NCI-H2227 (cell line): ENCODE measurements around the gene DOCK8.
"Not testable (repeated sequence)": the region's sequence is repeated elsewhere in the genome, so short reads cannot be mapped to it uniquely, and the experiment has no call there.

ENCODE experiments used
- DNase-seq: peaks from one replicate; lab custom pipeline; 2025; ENCODE audit not compliant: unreplicated experiment; lab: John Stamatoyannopoulos, UW

The DOCK8 gene

DNA sequence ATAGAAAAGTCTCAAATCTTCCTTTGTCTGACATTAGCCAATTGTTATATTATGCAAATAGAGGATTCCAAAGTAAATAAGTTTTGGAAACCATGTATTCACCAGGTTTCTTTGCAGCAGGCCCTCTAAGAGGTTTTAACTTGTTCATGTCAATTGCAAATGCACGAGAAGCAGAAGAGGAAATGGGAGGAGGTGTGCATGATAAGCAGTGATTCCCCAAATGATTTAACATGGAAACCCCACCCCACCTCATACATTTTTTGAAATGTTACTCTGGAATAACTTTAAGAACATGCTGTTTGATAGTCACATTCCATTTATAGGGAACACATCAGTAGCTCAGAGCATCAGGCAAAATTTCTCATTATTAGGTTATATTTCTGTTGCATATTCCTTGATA, 190.7 kb downstream of the DOCK8 start:
- no peak for DNase-seq

DNA sequence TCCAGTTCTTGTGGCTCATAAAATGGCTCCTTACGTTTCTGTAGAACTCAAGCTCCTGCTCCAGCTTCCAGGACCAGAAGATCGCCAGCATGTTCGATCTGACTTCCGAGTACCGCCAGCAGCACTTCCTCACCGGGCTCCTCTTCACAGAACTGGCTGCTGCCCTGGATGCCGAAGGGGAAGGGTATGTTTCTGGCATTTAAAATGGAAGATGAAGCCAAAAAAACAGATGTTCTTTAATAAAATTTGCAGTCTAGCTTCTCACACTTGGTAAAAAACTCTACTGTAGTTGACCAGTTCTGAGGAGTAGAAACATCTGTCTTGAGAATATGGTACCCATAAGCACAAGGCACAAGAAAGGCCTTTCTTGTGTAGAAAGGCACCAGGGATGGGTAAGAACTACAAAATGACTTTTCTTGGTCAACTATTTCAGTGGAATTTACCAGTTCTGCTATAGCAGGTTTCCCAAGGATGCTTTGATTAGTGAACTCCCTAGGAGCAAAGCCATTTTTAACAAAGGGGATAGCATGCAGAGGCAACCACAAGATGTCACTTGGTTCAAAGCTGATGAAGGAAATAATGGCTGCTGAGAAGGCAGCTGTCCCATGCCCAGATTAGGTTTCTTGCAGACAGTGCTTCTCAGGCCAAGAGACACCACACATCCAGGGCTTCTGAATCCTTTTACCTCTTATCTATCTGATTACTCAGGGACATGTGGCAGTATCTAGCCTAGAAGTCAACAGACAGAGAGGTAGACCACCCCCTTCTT, 192.4 kb downstream of the DOCK8 start:
- no peak for DNase-seq

DNA sequence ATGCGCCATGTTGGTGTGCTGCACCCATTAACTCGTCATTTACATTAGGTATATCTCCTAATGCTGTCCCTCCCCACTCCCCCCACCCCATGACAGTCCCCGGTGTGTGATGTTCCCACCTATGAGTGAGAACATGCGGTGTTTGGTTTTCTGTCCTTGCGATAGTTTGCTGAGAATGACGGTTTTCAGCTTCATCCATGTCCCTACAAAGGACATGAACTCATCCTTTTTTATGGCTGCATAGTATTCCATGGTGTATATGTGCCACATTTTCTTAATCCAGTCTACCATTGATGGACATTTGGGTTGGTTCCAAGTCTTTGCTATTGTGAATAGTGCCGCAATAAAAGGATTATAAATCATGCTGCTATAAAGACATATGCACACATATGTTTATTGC, 195.0 kb downstream of the DOCK8 start:
- not testable (repeated sequence) for DNase-seq

DNA sequence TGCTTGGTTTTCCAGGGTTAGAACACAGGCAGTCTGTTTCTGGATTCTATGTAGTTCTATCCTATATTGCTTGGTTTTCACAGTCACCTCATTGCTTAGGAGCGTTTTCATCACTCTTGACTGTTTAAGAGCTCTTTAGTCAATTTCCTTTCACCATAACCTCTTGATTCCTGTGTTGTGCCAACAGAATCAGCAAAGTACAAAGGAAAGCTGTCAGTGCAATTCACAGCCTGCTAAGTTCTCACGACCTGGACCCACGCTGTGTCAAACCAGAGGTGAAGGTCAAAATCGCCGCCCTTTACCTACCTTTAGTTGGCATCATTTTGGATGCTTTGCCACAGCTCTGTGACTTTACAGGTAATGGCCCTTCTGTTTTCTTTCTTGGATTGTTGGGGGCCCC, 199.9 kb downstream of the DOCK8 start:
- DNase-seq: no peak

DNA sequence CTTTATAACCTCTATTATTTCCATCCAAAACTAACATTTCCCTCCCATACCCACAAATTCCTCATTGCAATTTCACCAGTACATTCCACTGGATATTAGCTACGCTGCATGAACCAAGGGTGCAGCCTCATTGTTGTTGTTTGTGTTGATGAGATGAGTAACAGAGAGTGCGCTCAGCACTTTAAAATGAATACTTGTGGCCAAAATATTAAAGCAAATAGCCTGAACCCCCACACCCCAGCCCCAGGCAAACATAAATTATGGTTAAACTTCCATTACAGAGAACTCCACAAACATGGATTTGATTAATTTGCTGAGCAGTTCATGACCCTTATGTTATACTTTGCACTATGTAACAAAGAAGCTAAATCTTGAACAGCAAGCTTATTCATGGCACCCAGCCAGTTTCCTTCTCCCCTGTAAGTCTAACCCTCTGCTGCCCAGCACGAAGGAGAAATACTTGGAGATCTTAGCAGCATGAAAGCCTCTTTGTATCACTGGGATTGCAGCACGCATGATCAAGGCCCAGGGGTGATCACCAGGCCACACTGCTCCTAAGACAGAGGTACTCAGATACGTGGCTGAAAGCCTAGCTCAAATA, 205.0 kb downstream of the DOCK8 start:
- no peak for DNase-seq

DNA sequence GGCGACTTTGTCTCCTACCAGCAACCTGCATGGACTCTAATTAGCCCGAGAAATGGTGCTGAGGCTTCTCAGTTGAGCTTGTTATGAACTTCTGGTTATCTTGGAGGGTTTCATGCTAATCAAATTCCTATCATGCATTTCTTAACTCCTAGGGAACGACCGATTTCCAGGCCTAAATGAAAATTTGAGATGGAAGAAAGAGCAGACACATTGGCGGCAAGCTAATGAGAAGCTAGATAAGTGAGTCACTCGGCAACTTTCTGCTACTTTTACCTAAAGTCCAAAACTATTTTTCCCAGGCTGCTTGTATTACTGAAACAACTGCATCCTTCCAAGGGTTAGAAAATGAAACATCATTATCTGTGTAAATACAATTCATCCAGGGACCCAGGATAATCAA, 207.2 kb downstream of the DOCK8 start:
- no peak for DNase-seq

GRCh38 chr9:426264-426663, 211.6 kb downstream of the DOCK8 start:
- no peak for DNase-seq

DNA sequence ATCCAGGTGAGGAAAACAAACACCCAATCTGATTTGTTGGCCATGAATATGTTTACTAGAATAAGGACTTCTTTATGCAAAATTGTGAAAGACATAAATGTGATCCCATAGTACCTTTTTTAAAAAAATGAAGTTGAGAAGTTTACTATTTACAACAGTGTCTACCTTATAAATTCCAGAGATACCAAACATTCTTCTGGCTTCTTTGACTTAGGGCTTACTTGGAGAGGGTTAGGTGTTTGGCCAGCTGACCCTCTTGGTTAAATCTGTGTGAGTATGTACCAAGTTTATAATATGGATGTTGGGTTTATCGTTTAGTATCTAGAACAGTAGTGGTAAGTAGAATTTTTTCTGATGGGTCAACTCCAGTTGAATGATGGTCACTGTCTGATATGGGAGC, 212.3 kb downstream of the DOCK8 start:
- no peak for DNase-seq

GRCh38 chr9:431701-432100, 217.0 kb downstream of the DOCK8 start:
- DNase-seq: no peak

DNA sequence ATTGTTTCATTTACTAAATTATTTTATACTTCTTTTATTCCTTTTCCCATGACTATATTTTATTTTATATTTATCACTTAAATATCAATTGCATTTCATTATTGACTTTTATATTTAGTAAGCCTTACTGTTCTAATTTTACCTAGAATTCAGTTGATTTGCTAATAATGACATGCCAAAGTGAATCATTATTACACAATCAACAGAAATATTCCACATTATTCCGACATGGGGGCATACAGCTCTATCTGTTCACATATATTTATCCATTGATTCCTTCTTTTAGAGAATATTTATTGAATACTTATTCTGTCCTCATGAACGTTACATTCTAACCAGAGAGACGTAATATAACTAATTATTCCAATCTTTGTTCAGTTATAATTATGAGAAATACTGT, 221.8 kb downstream of the DOCK8 start:
- DNase-seq: no peak

DNA sequence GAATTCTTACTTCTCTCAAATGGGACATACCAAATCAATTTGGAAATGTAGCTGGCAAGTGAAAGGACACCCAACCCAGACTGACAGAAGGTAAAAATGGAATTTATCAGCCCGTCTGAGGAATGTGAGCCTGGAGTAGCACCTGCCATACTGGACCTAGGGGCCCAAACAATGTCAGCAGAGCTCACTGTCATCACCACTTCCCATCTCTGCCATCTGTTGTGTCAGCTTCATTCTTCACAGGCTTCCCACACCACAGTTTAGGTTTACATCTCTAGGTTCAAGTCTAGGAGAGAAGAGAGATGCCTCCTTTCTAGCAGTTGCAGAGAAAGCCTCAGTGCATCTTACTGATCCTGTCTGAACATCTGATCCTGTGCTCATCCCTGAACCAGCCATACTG, 222.4 kb downstream of the DOCK8 start:
- DNase-seq: no peak

GRCh38 chr9:437574-438001, 222.9 kb downstream of the DOCK8 start:
- DNase-seq: no peak

DNA sequence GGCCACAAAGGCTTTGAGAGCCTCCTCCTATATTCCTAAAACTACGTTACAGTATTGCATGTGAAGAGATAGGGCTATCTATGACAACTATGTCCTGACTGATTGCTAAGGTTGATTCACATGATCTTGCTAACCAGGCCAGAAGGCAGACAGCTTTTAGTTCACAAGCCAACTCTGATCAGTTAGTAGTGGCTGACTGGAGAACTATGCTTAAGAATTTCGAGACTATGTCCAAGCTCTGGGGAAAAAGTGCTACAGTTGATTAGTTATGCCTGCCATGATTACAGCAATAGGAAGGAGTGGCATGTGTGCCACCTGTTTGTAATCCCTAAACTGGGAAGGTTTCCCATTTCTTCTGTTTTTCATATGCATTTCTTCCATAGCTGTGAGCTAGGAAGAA, 223.4 kb downstream of the DOCK8 start:
- DNase-seq: no peak

GRCh38 chr9:438961-439768, 224.5 kb downstream of the DOCK8 start:
- no peak for DNase-seq

DNA sequence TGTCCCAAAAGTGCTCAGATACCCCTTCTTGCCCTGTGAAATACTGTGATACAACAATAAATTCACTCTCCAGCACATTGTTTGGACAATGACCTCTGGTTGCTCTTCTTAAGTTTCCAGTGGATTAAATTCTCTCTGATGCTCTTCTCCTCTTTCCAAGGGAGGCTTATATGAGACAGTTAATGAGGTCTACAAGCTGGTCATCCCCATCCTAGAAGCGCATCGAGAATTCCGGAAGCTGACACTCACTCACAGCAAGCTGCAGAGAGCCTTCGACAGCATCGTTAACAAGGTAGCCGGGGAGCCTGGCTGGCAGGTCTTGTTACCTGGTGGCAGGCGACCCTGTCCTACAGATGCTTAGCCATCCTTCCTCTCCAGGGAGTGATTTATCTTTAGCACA, 226.5 kb downstream of the DOCK8 start:
- DNase-seq: no peak

GRCh38 chr9:444528-444927, 229.9 kb downstream of the DOCK8 start:
- DNase-seq: no peak

DNA sequence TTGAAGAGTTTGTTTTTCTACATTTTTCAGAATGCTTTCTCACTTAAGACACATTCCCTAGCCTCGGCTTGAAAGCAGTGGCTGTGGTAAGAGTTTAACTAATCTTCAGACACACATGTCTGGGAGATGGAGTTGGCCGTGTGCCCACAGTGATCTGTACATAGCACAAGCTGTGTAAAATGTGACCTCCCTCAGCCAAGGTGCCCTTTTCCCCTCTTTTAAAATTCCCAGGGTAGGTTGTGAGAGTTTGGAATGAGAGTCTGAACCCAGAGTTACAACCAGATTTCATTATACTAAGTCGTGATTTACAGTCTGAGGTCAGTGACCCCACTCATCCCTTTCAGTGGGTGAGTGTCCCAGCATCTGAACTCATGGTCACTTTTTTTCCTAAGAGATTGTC, 230.4 kb downstream of the DOCK8 start:
- no peak for DNase-seq

DNA sequence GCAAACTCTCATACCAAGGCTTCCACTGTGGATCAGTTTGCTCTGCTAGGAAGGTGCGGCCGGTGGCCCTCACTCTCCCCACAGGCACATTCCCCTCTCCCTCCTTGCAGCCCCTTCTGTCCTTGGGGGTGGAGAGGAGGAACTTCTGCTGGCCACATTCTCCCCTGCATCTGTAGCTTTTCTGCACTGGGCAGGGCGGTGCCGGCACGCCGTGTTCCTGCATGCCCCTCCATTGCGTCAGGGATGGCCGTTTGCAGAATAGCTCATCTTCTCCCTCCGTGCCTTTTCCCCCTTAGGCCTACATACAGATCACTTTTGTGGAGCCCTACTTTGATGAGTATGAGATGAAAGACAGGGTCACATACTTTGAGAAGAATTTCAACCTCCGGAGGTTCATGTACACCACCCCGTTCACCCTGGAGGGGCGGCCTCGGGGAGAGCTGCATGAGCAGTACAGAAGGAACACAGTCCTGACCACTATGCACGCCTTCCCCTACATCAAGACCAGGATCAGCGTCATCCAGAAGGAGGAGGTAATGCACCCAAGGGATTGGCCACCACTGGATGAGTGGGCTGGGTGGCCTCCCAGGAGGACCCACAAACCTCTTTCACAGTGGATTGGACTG, 231.5 kb downstream of the DOCK8 start:
- no peak for DNase-seq

- no peak for DNase-seq
Measured at GRCh38 chr9:447230-448025, 232.8 kb downstream of the DOCK8 start.

DNA sequence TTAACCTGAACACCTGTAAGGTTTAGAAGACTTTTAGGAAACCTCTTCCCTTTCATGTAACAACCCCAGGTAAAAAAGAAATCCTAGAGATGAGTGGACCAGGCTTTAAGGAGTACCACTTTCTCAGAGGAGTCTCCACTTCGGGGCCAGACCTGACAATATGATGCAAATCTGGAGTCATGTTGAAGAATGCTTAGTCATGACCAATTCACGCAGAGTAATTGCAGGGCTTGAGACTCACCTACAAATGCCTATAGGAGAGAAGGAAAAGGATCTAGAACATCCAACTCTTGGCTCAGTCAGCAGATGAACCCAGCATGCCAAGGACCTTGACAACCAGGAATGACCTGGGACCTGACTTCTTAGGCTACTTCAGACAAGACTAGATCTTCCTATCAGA, 235.4 kb downstream of the DOCK8 start:
- DNase-seq: no peak

DNA sequence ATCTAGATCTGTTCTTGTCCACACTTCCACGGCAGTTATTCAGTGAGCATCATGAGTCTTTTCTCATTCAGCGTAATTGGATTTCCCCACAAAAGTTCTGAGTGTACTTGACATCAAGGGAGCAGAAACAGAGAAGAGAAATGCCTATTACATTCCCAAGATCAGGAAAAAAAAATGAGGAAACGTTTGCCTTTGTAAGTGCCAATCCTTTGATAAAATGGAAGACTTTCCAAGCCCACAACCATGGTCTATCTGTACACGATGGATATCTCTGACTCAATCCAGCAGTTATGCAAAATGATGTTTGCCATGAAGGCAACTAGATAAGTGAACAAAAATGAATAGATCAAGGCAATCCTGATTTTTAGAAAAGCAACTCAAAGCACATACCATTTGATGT, 235.9 kb downstream of the DOCK8 start:
- DNase-seq: no peak
